ENCODE results near the gene NKD2. TPM values are rescaled to one million over a fixed set of nuclear protein-coding genes. Genes with fewer than 3 reads are reported as not detected.

The NKD2 gene
- total and polyA plus RNA-seq, 3 donors from 2014 or later, result 16.5 to 42.1 (median 31.6) TPM

DNA sequence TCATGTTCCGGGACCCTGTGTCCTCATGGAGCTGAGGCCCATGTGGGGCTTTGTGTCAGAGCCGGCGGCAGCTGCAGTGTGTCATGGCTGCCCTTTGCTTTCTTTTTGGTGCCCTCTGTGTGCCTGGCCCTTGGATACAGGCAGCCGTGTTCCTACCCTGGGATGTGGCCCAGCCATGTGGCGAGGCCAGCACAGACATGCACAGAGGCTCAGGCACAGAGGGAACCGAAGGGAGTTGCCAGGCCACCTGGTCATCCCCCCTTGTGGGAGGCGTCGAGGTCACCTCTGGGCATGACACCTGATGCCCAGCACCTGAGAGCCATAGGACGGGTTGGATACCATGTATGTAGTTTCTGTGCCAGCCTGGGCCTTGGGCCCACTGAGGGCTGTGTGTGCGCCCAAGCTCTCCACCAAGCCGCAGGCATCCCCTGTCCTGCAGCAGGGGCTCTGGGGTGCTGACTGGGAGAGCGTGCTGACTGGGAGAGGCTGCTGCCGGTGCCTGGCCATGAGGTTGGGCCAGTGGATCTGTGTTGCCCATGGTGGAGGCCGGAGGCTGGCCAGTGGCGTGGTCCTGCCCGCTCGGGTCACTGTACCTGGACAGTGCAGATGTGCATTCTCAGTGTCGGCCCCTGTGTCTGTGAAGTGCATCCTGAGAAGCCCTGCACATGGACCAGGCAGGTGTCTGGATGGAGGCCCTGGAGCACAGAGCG, 4.8 kb downstream of the NKD2 start:
- Histone ChIP-seq H3K27ac (no peak overlapping the region), H3K27me3 (no peaks in the 10 kb centered on the region), H3K4me1 (peaks cover 5% of the 10 kb centered on the region), H3K9me3 (no peaks in the 10 kb centered on the region), H3K36me3 (ENCODE audit: low read depth, missing control alignments) (no peaks in the 10 kb centered on the region), H3K4me3 (no peak overlapping the region)
- DNase-seq, result no peak
- intact Hi-C loops (cut with DNase I; ENCODE audit: low total_unique reads), result no loop called here
- WGBS, 2 donors, result 92% methylated on average over 19 of the region's 19 CpGs; no CpG with 5 or more reads in 1 of the 2 donors
- TF ChIP-seq, protein P1, sequence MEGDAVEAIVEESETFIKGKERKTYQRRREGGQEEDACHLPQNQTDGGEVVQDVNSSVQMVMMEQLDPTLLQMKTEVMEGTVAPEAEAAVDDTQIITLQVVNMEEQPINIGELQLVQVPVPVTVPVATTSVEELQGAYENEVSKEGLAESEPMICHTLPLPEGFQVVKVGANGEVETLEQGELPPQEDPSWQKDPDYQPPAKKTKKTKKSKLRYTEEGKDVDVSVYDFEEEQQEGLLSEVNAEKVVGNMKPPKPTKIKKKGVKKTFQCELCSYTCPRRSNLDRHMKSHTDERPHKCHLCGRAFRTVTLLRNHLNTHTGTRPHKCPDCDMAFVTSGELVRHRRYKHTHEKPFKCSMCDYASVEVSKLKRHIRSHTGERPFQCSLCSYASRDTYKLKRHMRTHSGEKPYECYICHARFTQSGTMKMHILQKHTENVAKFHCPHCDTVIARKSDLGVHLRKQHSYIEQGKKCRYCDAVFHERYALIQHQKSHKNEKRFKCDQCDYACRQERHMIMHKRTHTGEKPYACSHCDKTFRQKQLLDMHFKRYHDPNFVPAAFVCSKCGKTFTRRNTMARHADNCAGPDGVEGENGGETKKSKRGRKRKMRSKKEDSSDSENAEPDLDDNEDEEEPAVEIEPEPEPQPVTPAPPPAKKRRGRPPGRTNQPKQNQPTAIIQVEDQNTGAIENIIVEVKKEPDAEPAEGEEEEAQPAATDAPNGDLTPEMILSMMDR (IDR thresholded peaks at IDR 0.05), result no peak
- no peak for TF ChIP-seq POLR2A (IDR thresholded peaks at IDR 0.05)

DNA sequence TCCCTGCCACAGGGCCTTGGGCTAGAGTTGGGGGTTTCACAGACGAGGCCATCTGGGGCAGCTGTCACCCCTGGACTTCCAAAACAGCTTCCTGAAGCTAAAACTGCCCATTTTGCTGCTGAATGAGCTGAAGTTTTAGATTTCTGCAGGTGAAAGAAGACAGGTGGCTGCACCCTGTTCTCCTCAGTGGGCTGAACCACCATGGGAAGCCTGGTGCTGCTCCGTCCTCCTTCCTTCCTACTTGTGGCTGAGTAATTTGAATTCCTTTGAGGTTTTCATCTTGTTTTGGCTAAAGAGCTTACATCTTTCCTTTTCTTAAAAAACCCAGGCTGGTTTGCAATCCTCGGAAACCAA, 5.3 kb downstream of the NKD2 start:
- peaks cover 5% of the 10 kb centered on the region for H3K4me1 ChIP-seq
- intact Hi-C loops (cut with DNase I; ENCODE audit: low total_unique reads), result no loop called here
- H3K27ac ChIP-seq, result no peak overlapping the region
- DNase-seq, result no peak
- WGBS, 2 donors, result 84 to 88% methylated on average over 2 to 3 of the region's 3 CpGs
- no peak overlapping the region for H3K4me3 ChIP-seq
- H3K9me3 ChIP-seq, result no peaks in the 10 kb centered on the region
- H3K27me3 ChIP-seq, result no peaks in the 10 kb centered on the region
- no peaks in the 10 kb centered on the region for H3K36me3 ChIP-seq (ENCODE audit: low read depth, missing control alignments)
- TF ChIP-seq, protein P1 (IDR thresholded peaks at IDR 0.05), result no peak
- no peak for TF ChIP-seq POLR2A (IDR thresholded peaks at IDR 0.05)

DNA sequence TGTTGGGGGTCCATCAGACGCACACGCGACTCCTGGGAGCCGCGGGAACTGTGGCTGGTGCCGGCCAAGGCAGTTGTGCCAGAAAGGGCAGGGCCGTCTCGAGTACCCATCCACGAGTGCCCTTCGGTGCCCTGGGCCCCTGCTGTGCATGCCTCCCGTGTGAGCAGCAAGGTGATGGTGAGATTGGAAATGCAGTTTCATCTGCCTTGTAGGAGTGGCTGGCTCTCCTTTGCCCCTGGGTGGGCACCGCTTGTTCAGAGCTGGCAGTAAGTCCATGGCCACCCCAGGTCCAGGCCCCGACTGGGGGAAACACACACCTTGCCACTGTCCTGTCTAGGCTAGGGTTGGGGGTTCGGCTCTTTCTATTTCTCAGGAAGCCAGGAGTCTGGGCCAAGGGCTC, 5.7 kb downstream of the NKD2 start:
- WGBS, 2 donors, result 92 to 96% methylated on average over 12 to 13 of the region's 14 CpGs
- TF ChIP-seq, protein P1 (IDR thresholded peaks at IDR 0.05), result no peak
- peaks cover 5% of the 10 kb centered on the region for H3K4me1 ChIP-seq
- DNase-seq, result no peak
- no peak overlapping the region for H3K27ac ChIP-seq
- H3K36me3 ChIP-seq (ENCODE audit: low read depth, missing control alignments), result no peaks in the 10 kb centered on the region
- intact Hi-C loops (cut with DNase I; ENCODE audit: low total_unique reads), result no loop called here
- H3K9me3 ChIP-seq, result no peaks in the 10 kb centered on the region
- H3K27me3 ChIP-seq, result no peaks in the 10 kb centered on the region
- no peak overlapping the region for H3K4me3 ChIP-seq

DNA sequence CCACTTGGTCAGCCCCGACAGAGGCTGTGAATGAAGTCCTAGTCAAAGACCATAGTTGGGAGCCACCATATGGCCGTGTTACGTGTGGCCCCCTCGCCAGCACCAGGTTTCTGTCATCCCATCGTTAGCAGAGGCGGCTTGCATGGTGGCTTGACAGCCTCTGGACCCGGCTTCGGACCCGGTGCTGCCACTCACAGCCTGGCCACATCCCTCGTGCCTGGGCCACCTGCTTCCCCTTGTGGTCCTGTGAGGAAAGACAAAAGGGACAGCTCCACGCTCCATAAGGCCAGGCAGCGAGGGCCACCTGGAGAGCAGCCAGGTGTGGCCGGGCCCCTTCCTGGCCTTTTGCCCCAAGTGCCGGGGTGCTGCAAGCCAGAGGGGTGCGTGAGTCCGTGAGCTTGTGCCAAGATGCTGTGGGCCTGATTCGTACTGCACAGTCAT, 6.2 kb downstream of the NKD2 start:
- no peak for DNase-seq
- Histone ChIP-seq H3K4me1 (peaks cover 3% of the 10 kb centered on the region), H3K9me3 (no peaks in the 10 kb centered on the region), H3K36me3 (ENCODE audit: low read depth, missing control alignments) (no peaks in the 10 kb centered on the region), H3K27ac (no peak overlapping the region), H3K4me3 (no peak overlapping the region), H3K27me3 (no peaks in the 10 kb centered on the region)
- intact Hi-C loops (cut with DNase I; ENCODE audit: low total_unique reads), result no loop called here
- no peak for TF ChIP-seq POLR2A (IDR thresholded peaks at IDR 0.05)
- TF ChIP-seq, protein P1 (IDR thresholded peaks at IDR 0.05), result no peak
- WGBS, 2 donors, result 90 to 95% methylated on average over 3 to 17 of the region's 17 CpGs

DNA sequence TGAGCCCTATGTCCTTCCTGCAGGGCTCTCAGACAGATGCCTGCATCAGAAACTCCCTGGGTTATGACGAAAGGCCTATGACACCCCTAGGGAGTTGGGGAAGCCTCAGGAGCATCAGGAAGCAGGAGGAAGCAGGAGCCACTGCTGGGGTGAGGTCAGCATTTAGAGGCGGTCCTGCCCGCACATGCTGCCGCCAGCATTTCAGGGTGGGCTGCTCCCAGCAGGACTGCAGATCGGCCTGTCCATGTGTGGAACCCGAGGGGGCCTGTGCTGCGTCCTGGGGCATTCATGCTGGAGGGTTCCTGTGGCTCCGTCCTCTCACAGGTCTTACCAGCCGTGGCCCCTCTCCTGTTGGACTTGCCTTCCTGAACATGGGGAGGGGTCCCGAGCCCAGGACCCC, 6.9 kb downstream of the NKD2 start:
- no peak for DNase-seq
- Histone ChIP-seq H3K27ac (no peak overlapping the region), H3K36me3 (ENCODE audit: low read depth, missing control alignments) (no peaks in the 10 kb centered on the region), H3K4me3 (no peak overlapping the region), H3K27me3 (no peaks in the 10 kb centered on the region), H3K4me1 (no peaks in the 10 kb centered on the region), H3K9me3 (no peaks in the 10 kb centered on the region)
- 73 to 90% methylated on average over 3 to 10 of the region's 10 CpGs for WGBS, 2 donors
- intact Hi-C loops (cut with DNase I; ENCODE audit: low total_unique reads), result no loop called here
- TF ChIP-seq, protein P1 (IDR thresholded peaks at IDR 0.05), result no peak
- no peak for TF ChIP-seq POLR2A (IDR thresholded peaks at IDR 0.05)

Measured in testis (tissue), 3 donors.